ENCODE data around the gene GP1BA. TPM values are rescaled to one million over a fixed set of nuclear protein-coding genes. Genes with fewer than 3 reads are reported as not detected.

The GP1BA gene
- total and polyA plus RNA-seq, 2 donors (not counting 1 experiment from before 2014, with no cell fraction given), result 0.06 TPM; not detected in 1

DNA sequence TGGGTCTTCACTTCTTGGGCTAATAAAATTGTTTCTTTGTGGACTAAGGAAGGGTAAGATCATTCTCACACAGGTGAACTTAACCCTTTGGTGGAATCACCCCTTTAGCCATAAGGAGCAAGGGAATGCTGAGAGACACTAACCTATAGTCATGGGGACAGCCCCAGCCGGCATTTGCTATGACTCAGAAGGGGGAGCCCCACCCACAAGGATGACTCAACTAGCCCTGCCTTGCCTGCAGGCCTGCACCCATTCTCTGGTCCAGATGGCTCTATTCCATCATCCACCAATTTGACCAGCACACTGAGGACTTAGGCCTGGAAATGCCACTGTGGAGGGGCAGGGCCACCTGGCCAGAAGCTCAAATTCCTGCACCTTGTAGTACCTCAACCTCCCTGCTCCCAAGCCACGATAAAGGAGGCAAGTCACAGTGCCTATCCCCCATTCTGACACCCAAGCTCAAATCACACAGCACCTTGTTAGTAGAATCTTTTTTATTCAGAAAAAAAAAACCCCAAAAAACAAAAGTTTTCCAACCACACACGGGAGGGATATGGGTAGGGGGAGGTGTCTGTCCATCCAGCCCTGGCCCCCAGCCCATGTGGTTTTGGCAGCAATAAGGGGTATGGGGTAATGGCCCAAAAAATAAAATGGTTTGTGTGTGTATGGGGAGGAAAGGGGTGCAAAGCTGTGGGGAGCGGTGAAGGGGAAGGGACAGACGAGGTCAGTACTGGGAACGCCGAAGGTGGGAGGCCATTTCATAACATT, 13.3 kb downstream of the GP1BA start:
- peaks cover 63 to 70% of the 10 kb centered on the region in 2 donors for H3K4me1 ChIP-seq (ENCODE audit: control insufficient read depth in 2 of 2, insufficient read depth in 2 of 2, low read length in 2 of 2)

More for the DNA sequence above, 13.3 kb downstream of the GP1BA start:
- H3K27ac Mint-ChIP-seq, result peak overlapping the region; percentile 89
- intact Hi-C loops (cut with micrococcal nuclease), result loop anchor here (5.0 to 10.0 kb wide), 5 partner anchors 72 to 983 kb away; partner anchors contain the start of genes ATP2A3, MED11 and ZNF594
- Histone ChIP-seq H3K4me3 (ENCODE audit: control extremely low read depth in 1 of 5, extremely low read depth in 1 of 5, insufficient read depth in 1 of 5, low read depth in 2 of 5, low read length in 4 of 5) (peak overlapping the region in 3 of 5 experiments; percentile 12 to 27 (median 25)), H3K9ac (ENCODE audit: low read length) (peak overlapping the region; percentile 38), H4K20me1 (ENCODE audit: control insufficient read depth, insufficient read depth, low read length, poor library complexity, severe bottlenecking) (peaks cover 43% of the 10 kb centered on the region), H2AFZ (ENCODE audit: insufficient read depth, low read depth, low read length, poor library complexity, severe bottlenecking) (no peak overlapping the region), H3K4me2 (replicated peaks; ENCODE audit: low read depth, low read length, poor library complexity, severe bottlenecking) (peak overlapping the region; percentile 98), H3K27ac (ENCODE audit: low read length in 2 of 2) (peak overlapping the region; percentile 32 to 93), H3K27me3 (replicated peaks in 1 of 4; ENCODE audit: control extremely low read depth in 1 of 4, control insufficient read depth in 3 of 4, insufficient read depth in 4 of 4, low read length in 3 of 4) (no peaks in the 10 kb centered on the region), H3K9me3 (ENCODE audit: control extremely low read depth in 1 of 3, control insufficient read depth in 2 of 3, insufficient read depth in 1 of 3, low read length in 2 of 3) (no peaks in the 10 kb centered on the region), H3K36me3 (replicated peaks in 1 of 2; ENCODE audit: control extremely low read depth in 1 of 2, control insufficient read depth in 1 of 2, extremely low read depth in 1 of 2, insufficient read depth in 2 of 2, low read length in 1 of 2) (peaks cover 0 to 44% of the 10 kb centered on the region in 2 experiments), H3K79me2 (ENCODE audit: control insufficient read depth, insufficient read depth, low read length) (peaks cover 72% of the 10 kb centered on the region)
- TF ChIP-seq EZH2 (IDR thresholded peaks at IDR 0.05; ENCODE audit: borderline replicate concordance, insufficient read depth, low read depth, low read length, poor library complexity, severe bottlenecking), result no peak
- TF ChIP-seq, protein P1, sequence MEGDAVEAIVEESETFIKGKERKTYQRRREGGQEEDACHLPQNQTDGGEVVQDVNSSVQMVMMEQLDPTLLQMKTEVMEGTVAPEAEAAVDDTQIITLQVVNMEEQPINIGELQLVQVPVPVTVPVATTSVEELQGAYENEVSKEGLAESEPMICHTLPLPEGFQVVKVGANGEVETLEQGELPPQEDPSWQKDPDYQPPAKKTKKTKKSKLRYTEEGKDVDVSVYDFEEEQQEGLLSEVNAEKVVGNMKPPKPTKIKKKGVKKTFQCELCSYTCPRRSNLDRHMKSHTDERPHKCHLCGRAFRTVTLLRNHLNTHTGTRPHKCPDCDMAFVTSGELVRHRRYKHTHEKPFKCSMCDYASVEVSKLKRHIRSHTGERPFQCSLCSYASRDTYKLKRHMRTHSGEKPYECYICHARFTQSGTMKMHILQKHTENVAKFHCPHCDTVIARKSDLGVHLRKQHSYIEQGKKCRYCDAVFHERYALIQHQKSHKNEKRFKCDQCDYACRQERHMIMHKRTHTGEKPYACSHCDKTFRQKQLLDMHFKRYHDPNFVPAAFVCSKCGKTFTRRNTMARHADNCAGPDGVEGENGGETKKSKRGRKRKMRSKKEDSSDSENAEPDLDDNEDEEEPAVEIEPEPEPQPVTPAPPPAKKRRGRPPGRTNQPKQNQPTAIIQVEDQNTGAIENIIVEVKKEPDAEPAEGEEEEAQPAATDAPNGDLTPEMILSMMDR (IDR thresholded peaks at IDR 0.05), result no peak
- POLR2A ChIA-PET, result interaction anchor here (1.0 to 2.7 kb wide), 2 partner anchors 22 to 36 kb away, joined by 3 to 9 read pairs; partner anchors contain the start of gene SPAG7
- H3K4me1 Mint-ChIP-seq, result peaks cover 65% of the 10 kb centered on the region
- H3K4me3 Mint-ChIP-seq, result peak overlapping the region; percentile 86
- H3K27me3 Mint-ChIP-seq, result no peaks in the 10 kb centered on the region
- peak; percentile 55 for DNase-seq
- 40% methylated on average over 4 of the region's 7 CpGs for WGBS (ENCODE audit: insufficient coverage)
- peak; percentile 12 for ATAC-seq (ENCODE audit: low read depth)
- CTCF ChIA-PET, result interaction anchor here (1.2 to 1.3 kb wide), 2 partner anchors 22 to 36 kb away, joined by 3 read pairs; partner anchors contain the start of gene SPAG7
- no peaks in the 10 kb centered on the region for H3K9me3 Mint-ChIP-seq (ENCODE audit: insufficient read depth)

Measured in B cell (primary cell).